HG03097 (cell line): ENCODE data around the gene NEK5.
"Not testable (repeated sequence)": the region's sequence is repeated elsewhere in the genome, so short reads cannot be mapped to it uniquely, and the experiment has no call there.

Experiments used
- ATAC-seq: cut with Tn5 transposase; IDR thresholded peaks from one replicate; pipeline ENCODE4 v1.9.1; 2021; ENCODE audit not compliant: unreplicated experiment, low FRiP score

Gene NEK5

GRCh38 chr13:52141299-52141698 is 12.4 kb upstream of the NEK5 start:
- no peak for ATAC-seq

- ATAC-seq = no peak
These were observed 8.6 kb upstream of the NEK5 start for GRCh38 chr13:52137489-52137888.

- ATAC-seq = no peak
These were observed 7.9 kb upstream of the NEK5 start for GRCh38 chr13:52136763-52137162.

- no peak for ATAC-seq
These were observed 1.8 kb upstream of the NEK5 start for GRCh38 chr13:52130641-52131040.

- no peak for ATAC-seq
These were observed 830 bp downstream of the NEK5 start for GRCh38 chr13:52127783-52128702.

GRCh38 chr13:52127378-52127777 is 1.5 kb downstream of the NEK5 start:
- no peak for ATAC-seq

- ATAC-seq = no peak
These were observed 3.3 kb downstream of the NEK5 start for GRCh38 chr13:52125547-52125946.

GRCh38 chr13:52118595-52118994 is 10.3 kb downstream of the NEK5 start:
- no peak for ATAC-seq

- ATAC-seq = no peak
These were observed 10.8 kb downstream of the NEK5 start for GRCh38 chr13:52118095-52118494.

- no peak for ATAC-seq
These were observed 16.3 kb downstream of the NEK5 start for GRCh38 chr13:52112591-52112990.

- ATAC-seq = no peak
These were observed 19.7 kb downstream of the NEK5 start for GRCh38 chr13:52109116-52109670.

- ATAC-seq = no peak
These were observed 23.0 kb downstream of the NEK5 start for GRCh38 chr13:52105841-52106240.

- no peak for ATAC-seq
These were observed 24.2 kb downstream of the NEK5 start for GRCh38 chr13:52104624-52105023.

- ATAC-seq = no peak
These were observed 25.5 kb downstream of the NEK5 start for GRCh38 chr13:52103386-52103785.

- not testable (repeated sequence) for ATAC-seq
These were observed 26.4 kb downstream of the NEK5 start for GRCh38 chr13:52102423-52102822.

GRCh38 chr13:52097197-52097596 is 31.7 kb downstream of the NEK5 start:
- no peak for ATAC-seq

- no peak for ATAC-seq
These were observed 32.1 kb downstream of the NEK5 start for GRCh38 chr13:52096748-52097147.

- no peak for ATAC-seq
These were observed 32.8 kb downstream of the NEK5 start for GRCh38 chr13:52096062-52096461.

- ATAC-seq = no peak
These were observed 36.8 kb downstream of the NEK5 start for GRCh38 chr13:52092087-52092486.

GRCh38 chr13:52091473-52091872 is 37.4 kb downstream of the NEK5 start:
- no peak for ATAC-seq

GRCh38 chr13:52085421-52085820 is 43.5 kb downstream of the NEK5 start:
- no peak for ATAC-seq

- not testable (repeated sequence) for ATAC-seq
These were observed 43.9 kb downstream of the NEK5 start for GRCh38 chr13:52084981-52085380.
